OCI-M2 (cell line): ENCODE data around the gene GTPBP4.

Source experiments
- DNase-seq: peaks from one replicate; lab custom pipeline; 2025; ENCODE audit not compliant: unreplicated experiment; lab: John Stamatoyannopoulos, UW

Gene GTPBP4

DNA sequence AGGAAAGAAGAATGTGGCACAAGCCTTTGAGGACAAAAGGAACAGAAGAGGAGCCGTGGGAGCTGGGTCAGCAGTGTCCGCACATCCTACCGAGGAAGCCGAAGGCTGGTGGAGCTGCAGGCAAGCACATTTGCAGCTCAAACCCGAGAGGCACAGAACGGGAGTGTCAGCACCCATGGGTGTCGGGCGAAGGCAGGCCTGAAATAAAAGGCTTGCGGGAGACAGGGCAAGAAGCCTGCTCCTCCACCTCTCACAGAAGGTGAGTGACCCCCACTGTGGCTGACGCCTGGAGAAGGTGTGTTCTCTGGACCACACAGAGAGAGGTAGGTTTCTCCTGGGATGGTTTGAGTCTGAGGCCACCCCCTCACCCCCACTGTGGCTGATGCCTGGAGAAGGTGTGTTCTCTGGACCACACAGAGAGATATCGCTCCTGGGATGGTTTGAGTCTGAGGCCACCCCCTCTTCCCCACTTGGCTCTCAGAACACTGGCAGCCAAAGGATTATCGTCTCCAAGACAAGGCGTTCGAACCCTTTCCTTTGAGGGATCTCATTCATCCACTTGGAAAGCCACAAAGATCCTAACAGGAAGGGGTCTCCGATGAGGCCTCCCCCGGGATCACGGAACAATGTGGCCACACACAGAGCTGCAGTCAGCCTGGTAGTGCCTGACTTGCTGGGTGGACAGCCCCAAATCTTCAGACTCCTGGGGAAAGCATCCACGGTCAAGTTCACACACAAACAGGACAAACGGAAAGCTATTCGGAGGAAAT lies 21.6 kb upstream of the GTPBP4 start:
- DNase-seq, result no peak

DNA sequence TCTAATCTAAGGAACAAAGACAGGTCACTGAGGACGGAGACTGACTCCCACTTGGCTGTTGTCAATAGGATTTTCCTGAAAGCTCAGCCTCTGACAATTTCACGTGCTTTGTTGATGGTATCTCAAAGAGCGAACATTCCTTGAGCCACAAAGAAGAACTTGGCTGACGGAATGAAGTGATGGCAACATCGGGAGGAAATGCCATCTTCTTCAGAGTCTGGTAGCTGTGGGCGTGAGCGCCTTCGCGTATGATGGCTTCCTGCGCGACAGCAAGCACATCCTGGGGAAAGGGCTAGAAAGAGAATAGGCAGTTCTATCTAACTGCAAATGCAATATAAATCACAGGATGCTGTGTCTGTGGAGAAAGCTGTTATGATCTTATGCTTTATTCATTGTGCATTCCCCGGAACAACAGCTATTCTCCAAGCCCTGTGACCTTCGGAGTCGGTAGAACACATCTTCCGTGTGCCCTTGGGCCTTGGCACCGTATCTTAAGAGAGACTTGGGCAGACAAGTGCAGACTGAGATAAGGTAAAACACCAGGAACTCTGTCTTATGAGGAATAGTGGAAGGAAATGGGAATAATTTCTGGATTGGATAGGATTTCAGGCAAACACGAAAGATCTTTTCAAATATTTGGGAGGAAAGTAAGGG lies 19.6 kb upstream of the GTPBP4 start:
- DNase-seq, result no peak

- no peak for DNase-seq
Measured at GRCh38 chr10:969473-970150, 18.6 kb upstream of the GTPBP4 start.

DNA sequence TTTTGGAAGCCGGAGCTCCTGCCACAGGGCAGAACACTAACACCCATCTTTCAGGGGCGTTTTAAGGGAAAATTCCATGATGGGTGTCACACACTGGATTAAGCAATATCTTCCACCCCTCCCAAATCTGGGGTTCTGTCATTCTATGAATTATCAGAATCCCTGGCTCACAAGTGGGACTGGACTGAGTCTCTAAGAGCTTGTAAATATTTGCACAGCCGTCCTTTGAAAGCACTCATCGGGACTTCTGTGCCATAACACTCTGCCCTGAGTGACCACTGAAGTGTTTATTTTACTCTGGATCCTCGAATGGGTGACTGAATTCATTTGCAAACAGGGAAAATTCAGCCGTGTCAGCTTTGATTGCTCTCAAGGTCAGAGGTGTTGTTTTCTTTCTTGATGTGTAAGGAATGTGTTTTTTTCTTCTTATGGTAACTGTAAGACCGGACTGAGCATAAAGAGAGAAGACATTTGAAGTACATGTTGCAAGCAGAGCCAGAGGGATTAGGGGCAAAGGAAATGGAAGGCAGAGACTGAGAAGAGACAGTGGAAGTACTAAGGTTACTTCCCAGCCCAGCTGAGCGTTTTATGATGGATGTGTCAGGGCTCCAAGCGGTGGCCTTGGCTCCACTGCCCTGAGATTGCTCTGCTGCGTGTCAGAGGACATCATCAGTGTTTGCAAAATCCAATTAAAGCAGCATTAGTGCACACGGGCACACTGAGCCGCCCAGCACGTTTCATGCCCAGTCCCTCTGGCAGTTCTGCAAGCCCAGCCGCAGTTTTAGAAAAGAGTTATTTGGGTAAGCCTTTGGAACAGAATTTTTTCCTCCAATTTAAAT lies 17.7 kb upstream of the GTPBP4 start:
- DNase-seq, result no peak

- no peak for DNase-seq
Measured at GRCh38 chr10:971150-971542, 17.1 kb upstream of the GTPBP4 start.

DNA sequence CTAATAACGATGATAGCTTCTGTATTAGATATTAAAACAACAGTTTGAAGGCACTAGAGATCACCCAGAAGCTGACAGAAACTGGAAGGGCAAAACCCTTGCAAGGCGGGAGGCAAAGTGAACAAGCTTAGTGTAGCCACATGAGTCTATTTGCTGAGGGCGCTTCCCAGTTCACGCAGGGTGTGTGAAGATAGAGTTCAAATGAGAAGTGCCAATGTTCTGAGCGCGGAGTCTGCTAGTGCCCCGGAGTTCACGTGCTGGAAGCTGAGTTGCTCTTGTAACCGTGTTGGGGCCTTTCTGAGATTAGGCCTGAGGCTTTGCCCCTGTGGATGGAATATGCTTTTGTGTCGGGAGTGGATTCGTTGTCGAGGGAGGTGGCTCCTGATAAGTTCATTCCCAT lies 16.6 kb upstream of the GTPBP4 start:
- no peak for DNase-seq

DNA sequence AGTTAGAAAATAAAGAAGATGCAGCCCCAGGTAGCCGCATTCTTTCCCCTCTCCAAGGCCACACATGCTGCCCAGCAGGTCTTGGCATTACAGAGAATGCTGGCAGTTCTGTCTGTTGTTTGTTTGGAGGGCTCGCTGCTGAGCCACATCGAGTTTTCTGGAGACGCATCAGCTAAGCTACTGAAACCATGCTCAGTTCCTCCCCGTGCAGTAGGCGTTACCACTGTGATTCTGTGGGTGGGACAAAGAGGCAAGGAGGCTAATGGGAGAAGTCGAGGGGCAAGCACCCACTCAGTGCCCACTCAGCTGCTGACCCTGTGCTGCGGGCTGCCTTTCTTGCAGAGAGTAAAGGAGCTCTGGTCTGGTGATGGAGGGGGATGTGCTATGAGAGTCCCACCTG lies 15.5 kb upstream of the GTPBP4 start:
- DNase-seq, result no peak

DNA sequence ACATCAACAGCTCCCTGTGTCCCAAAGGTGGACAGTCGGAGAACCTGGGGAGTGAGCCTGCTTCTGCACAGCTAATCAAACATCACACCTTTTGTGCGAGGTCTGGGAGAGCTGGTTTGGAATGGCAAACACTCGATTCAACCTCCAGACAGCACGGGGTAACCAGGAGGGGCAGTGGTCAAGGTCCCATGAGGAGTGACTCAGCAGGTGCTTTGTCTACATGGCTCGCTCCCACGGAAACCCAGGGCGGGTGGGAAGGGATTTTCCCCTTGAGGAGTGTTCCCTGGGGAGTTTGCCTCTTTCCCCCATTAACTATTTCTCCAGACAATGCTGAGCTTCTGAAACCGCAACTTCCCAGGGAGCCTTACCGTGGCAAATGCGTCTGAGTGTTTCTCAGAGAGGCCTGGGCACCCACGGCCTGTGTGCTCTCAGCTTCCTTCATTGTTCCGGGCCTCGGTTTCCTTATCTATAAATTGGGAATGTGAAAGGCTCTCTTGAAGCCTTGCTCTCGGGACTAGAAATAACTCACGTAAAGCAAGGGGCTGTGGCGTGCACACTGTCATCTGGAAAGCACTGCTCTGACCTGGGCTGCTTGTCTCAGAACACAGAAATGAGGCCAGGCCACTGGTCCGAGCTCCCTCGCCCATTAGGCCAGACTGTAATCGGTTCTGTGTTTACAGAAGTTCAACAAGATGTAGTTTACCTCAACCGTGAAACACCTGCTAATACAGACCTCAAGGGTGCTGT lies 14.0 kb upstream of the GTPBP4 start:
- no peak for DNase-seq

- DNase-seq, result no peak
Measured at GRCh38 chr10:974785-975074, 13.5 kb upstream of the GTPBP4 start.

GRCh38 chr10:976316-976715 lies 11.9 kb upstream of the GTPBP4 start:
- DNase-seq, result no peak

DNA sequence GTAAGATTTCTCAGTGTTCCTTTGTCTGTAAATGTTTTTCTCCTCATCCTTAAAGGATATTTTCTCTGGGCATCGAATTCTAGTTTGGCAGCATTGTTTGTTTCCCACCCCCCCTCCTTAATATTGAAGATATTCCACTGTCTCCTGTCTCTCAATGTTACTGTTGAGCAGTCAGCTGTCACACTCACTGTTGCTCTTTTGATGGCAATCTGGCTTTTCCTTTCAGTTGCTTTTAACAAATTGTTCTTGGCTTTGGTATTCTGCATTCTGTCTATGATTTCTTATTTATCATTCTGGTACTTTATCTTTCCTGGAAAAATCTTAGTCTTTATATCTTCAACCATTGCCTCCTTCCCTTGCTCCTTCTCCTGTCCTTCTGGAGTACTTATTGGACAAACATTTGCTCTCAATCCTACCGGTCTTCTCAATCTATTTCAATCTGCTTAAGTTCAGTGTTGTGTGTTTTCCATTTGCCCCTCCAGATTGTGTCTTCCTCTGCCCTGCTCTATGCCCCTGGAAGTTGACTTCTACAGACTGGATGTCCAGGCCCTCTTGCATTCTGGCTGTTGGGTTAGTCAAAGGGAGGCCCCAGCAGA lies 9.3 kb upstream of the GTPBP4 start:
- no peak for DNase-seq

- DNase-seq, result no peak
Measured at GRCh38 chr10:980468-981093, 7.7 kb upstream of the GTPBP4 start.

DNA sequence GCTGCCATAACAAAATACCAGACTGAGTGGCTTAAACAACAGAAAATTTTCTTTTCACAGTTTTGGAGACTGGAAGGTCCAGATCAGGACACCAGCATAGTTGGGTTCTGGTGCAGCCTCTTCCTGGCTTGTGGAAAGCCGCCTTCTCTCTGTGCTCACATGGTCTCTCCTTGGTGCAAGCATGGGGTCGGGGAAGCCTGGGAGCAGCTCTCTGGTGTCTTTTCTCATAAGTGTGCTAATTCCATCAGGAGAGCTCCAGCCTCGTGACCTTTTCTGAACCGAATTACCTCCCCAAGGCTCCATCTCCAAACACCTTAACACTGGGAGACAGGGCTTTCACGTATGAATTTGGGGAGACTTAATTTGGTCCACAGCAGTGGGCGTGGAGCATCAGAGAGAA lies 4.8 kb upstream of the GTPBP4 start:
- DNase-seq, result no peak

- no peak for DNase-seq
Measured at GRCh38 chr10:983971-984655, 4.1 kb upstream of the GTPBP4 start.

DNA sequence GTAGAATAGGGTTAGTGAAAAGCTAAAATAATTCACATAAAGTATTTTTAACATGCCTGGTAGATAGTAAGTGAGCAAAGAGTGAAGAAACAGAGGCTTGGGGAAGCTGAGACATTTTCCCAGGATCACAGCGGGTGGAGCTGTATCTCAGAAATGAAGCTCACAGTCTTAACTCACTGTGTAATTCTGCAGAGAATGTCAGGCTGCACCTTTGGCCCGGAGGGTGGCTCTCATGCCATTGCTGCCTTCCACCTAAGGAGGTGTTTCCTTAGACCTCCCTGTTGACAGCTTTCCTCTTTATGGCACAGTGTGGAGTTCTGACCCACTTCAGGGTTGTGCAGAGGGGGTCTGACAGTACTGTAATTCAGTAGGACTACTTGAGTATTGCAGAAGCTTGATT lies 2.9 kb upstream of the GTPBP4 start:
- no peak for DNase-seq

DNA sequence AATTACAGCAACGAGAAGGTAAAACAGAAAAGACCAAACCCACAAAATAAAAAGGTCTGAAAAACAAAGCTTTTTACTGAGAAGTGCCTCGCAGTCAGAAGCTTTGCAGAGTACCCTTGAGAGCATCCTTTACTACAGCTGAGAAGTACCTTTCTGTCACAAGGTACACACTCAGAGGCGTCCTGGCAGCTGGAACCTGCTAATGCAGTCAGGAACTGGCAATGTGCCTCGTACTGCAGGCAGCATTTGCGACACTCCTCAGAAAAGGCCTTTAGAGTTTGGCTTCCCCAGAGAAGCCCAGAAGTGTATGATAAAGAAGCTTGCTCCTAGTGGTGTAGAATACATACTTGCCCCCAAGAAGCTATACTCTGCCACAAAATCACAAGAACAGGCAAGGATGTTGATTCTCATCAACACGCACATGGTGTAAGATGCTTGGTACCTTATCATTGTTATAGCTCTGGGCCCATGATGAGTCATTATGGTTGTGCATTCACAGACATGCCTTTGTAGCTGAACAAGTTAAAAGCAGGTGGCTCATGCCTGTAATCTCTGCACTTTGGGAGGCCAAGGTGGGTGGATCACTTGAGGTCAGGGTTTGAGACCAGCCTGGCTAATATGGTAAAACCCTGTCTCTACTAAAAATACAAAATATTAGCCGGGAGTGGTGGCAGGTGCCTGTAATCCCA lies 2.0 kb upstream of the GTPBP4 start:
- DNase-seq, result no peak

- DNase-seq, result peak; percentile 48
Measured at GRCh38 chr10:986881-987619, 1.2 kb upstream of the GTPBP4 start.

- DNase-seq, result no peak
Measured at GRCh38 chr10:987620-987869, 689 bp upstream of the GTPBP4 start.
